ENCODE results near the gene SLC38A9. TPM values are rescaled to one million over a fixed set of nuclear protein-coding genes. Genes with fewer than 3 reads are reported as not detected.

SLC38A9 gene
- total RNA-seq, 6 experiments from 2014 or later = 12.5 to 21.0 (median 14.8) TPM

DNA sequence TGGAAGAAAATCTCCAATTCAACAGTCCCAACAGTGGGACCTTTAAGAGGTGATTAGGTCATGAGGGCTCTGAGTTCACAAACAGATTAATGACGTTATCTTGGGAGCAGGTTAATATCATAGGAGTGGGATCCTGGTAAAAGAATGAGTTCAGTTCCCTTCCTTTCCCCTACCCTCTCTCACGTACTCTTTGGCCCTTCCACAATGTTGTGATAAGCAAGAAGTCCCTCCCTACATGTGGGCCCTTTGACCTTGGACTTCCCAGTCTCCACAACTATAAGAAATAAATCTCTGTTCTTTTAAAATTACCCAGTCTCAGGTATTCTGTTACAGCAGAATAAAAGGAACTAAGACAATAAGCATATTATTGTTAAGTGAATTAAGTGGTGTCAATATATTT lies 37.8 kb downstream of the SLC38A9 start:
- Histone ChIP-seq H3K4me3 (no peak overlapping the region), H3K27ac (no peak overlapping the region), H3K27me3 (no peaks in the 10 kb centered on the region), H3K9me3 (no peaks in the 10 kb centered on the region), H3K4me1 (peaks cover 0 to 9% (median 0%) of the 10 kb centered on the region in 4 donors), H3K36me3 (no peaks in the 10 kb centered on the region)
- ATAC-seq (no peak), DNase-seq (no peak)
- intact Hi-C loops (cut with DNase I) = no loop called here
- TF ChIP-seq CTCF (IDR thresholded peaks at IDR 0.05) (no peak), POLR2A (IDR thresholded peaks at IDR 0.05) (no peak)
- WGBS (ENCODE audit: insufficient coverage, low coverage, low lambda C conversion rate, missing lambda C conversion rate) = 26% methylated on average over 2 of the region's 2 CpGs

DNA sequence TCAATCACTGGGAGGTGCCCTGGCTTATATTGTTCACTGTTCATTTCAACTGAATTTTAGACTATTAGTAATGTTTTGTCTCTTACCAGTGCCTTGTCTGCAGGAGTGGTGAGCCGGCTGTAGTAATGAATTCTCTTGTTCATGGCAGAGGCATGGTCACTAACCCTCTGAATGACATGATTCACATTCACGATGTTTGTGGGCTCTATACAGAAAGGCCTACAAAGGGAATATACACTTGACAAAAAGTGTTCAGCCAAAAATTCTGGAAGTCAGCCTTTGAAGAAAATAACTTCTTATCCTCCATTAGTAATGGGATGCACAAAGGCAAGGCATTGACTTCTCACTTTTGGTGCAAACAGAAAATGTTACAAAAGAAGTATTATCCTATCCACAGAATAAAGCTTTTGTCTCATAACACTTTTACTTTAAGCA lies 39.6 kb downstream of the SLC38A9 start:
- H3K36me3 ChIP-seq = no peaks in the 10 kb centered on the region
- DNase-seq (no peak), ATAC-seq (no peak)
- intact Hi-C loops (cut with DNase I) = no loop called here
- peaks cover 0 to 9% (median 0%) of the 10 kb centered on the region in 4 donors for H3K4me1 ChIP-seq
- no peaks in the 10 kb centered on the region for H3K27me3 ChIP-seq
- 94% methylated on average over 2 of the region's 2 CpGs for WGBS (ENCODE audit: insufficient coverage, low coverage, low lambda C conversion rate, missing lambda C conversion rate)
- H3K27ac ChIP-seq = no peak overlapping the region
- TF ChIP-seq CTCF (IDR thresholded peaks at IDR 0.05) = no peak
- TF ChIP-seq POLR2A (IDR thresholded peaks at IDR 0.05) = no peak
- no peaks in the 10 kb centered on the region for H3K9me3 ChIP-seq
- no peak overlapping the region for H3K4me3 ChIP-seq

DNA sequence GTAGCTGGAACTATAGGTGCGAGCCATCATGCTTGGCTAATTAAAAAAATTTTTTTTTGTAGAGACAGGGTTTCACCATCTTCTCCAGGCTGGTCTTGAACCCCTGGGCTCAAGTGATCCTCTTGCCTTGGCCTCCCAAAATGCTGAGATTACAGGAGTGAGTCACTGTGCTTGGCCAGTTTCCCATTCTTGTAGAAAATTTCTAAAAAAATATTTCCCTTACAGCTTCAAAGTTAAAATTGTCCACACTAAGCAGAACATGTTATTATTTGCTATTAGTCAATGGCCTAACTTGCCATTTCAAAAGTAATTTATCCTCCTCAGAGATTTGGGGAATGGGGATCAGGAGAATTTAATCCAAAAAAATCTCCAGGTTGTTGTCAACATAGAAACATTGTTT lies 40.1 kb downstream of the SLC38A9 start:
- H3K27ac ChIP-seq = no peak overlapping the region
- H3K27me3 ChIP-seq = no peaks in the 10 kb centered on the region
- DNase-seq (no peak), ATAC-seq (no peak)
- peaks cover 0 to 9% (median 0%) of the 10 kb centered on the region in 4 donors for H3K4me1 ChIP-seq
- WGBS (ENCODE audit: insufficient coverage, low coverage, low lambda C conversion rate, missing lambda C conversion rate) = 100% methylated on average over 1 of the region's 1 CpG
- intact Hi-C loops (cut with DNase I) = no loop called here
- TF ChIP-seq CTCF (IDR thresholded peaks at IDR 0.05) = no peak
- TF ChIP-seq POLR2A (IDR thresholded peaks at IDR 0.05) = no peak
- H3K4me3 ChIP-seq = no peak overlapping the region
- H3K9me3 ChIP-seq = no peaks in the 10 kb centered on the region
- H3K36me3 ChIP-seq = no peaks in the 10 kb centered on the region

- Histone ChIP-seq H3K27me3 (no peaks in the 10 kb centered on the region), H3K4me1 (no peaks in the 10 kb centered on the region), H3K36me3 (peaks cover 0 to 4% (median 0%) of the 10 kb centered on the region in 4 donors), H3K4me3 (no peak overlapping the region), H3K27ac (no peak overlapping the region), H3K9me3 (no peaks in the 10 kb centered on the region)
- TF ChIP-seq POLR2A (IDR thresholded peaks at IDR 0.05) = no peak
- no peak for TF ChIP-seq CTCF (IDR thresholded peaks at IDR 0.05)
- no peak for ATAC-seq
- intact Hi-C loops (cut with DNase I) = no loop called here
- DNase-seq = no peak
Observed at GRCh38 chr5:55668356-55668755, 43.8 kb downstream of the SLC38A9 start.

DNA sequence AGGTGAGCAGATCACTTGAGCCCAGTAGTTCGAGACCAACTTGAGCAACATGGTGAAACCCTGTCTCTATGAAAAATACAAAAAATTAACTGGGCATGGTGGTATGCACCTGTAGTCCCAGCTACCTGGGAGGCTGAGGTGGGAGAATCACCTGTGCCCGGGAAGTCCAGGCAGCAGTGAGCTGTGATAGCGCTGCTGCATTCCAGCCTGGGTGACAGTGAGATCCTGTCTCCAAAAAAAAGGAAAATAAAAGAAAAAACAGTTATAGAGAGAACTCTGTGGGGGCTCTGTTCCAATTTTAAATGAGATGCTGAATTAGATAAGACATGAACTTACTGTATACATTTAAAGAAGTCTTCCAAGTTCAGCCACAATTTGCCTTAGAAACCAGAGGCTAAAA lies 44.2 kb downstream of the SLC38A9 start:
- no peaks in the 10 kb centered on the region for H3K27me3 ChIP-seq
- 100% methylated on average over 3 of the region's 3 CpGs for WGBS (ENCODE audit: insufficient coverage, low coverage, low lambda C conversion rate, missing lambda C conversion rate)
- no peak overlapping the region for H3K4me3 ChIP-seq
- no peak overlapping the region for H3K27ac ChIP-seq
- DNase-seq = no peak
- H3K4me1 ChIP-seq = no peaks in the 10 kb centered on the region
- no peak for ATAC-seq
- intact Hi-C loops (cut with DNase I) = no loop called here
- no peaks in the 10 kb centered on the region for H3K9me3 ChIP-seq
- H3K36me3 ChIP-seq = peaks cover 0 to 5% (median 0%) of the 10 kb centered on the region in 4 donors
- no peak for TF ChIP-seq POLR2A (IDR thresholded peaks at IDR 0.05)
- TF ChIP-seq CTCF (IDR thresholded peaks at IDR 0.05) = no peak

Data from right lobe of liver (tissue), 6 donors.